Keratinocyte (primary cell): ENCODE results near the gene CDCA7. TPM values are rescaled to one million over a fixed set of nuclear protein-coding genes. Genes with fewer than 3 reads are reported as not detected.

Experiments used
- DNase-seq: peaks from one replicate; pipeline ENCODE4 v3.0.0-alpha.2; 2011; ENCODE audit warnings: low read depth, missing footprints, low spot score
- FAIRE-seq: peaks from 2 replicates; lab custom pipeline; 2011; peaks lifted over from hg19 to GRCh38; lab: Jason Lieb, UNC
- H2AFZ ChIP-seq: 2 replicates; pipeline ENCODE4 v1.6.0; 2012; ENCODE audit warnings: low read length, control low read depth, inconsistent platforms; ENCODE audit not compliant: control insufficient read depth
- H3K27ac ChIP-seq: 2 replicates; pipeline ENCODE4 v1.5.1; 2011; ENCODE audit warnings: low read length; ENCODE audit not compliant: control insufficient read depth, insufficient read depth
- H3K27me3 ChIP-seq: 3 replicates; pipeline ENCODE4 v1.6.0; 2011; ENCODE audit warnings: low read length; ENCODE audit not compliant: control insufficient read depth, insufficient read depth; ENCODE audit errors: extremely low read depth
- H3K36me3 ChIP-seq, 2 experiments: 2 replicates in 1 of 2; 3 replicates in 1 of 2; pipeline ENCODE4 v1.5.1; 2011; ENCODE audit warnings: low read length in 2 of 2, mild to moderate bottlenecking in 1 of 2; ENCODE audit not compliant: control insufficient read depth in 2 of 2, insufficient read depth in 2 of 2; ENCODE audit errors: extremely low read depth in 1 of 2
- H3K4me1 ChIP-seq: 3 replicates; pipeline ENCODE4 v1.5.1; 2011; ENCODE audit warnings: low read length; ENCODE audit not compliant: control insufficient read depth, insufficient read depth; ENCODE audit errors: extremely low read depth
- H3K4me2 ChIP-seq: 3 replicates; pipeline ENCODE4 v1.6.0; 2011; ENCODE audit warnings: low read depth, low read length; ENCODE audit not compliant: control insufficient read depth, insufficient read depth; ENCODE audit errors: extremely low read depth
- H3K4me3 ChIP-seq, 3 experiments: fragments of 200-600 bp in 1 of 3; sonication (generic) in 1 of 3; 2 replicates in 2 of 3; 3 replicates in 1 of 3; pipeline ENCODE4 v1.5.1; 2011 to 2016; ENCODE audit warnings: low read length in 3 of 3, mild to moderate bottlenecking in 3 of 3, control low read depth in 2 of 3, inconsistent platforms in 1 of 3, low read depth in 1 of 3, mixed read lengths in 1 of 3, mixed run types in 1 of 3, moderate library complexity in 1 of 3; ENCODE audit not compliant: control insufficient read depth in 2 of 3, insufficient read depth in 2 of 3; ENCODE audit errors: extremely low read depth in 1 of 3
- H3K79me2 ChIP-seq: 2 replicates; pipeline ENCODE4 v1.6.0; 2012; ENCODE audit warnings: low read length; ENCODE audit not compliant: control insufficient read depth, insufficient read depth
- H3K9ac ChIP-seq: 3 replicates; pipeline ENCODE4 v1.6.0; 2011; ENCODE audit warnings: low read length; ENCODE audit not compliant: control insufficient read depth, insufficient read depth; ENCODE audit errors: extremely low read depth
- H3K9me1 ChIP-seq: 3 replicates; pipeline ENCODE4 v1.6.0; 2011; ENCODE audit warnings: low read length; ENCODE audit not compliant: control insufficient read depth, insufficient read depth; ENCODE audit errors: extremely low read depth
- H3K9me3 ChIP-seq: 2 replicates; pipeline ENCODE4 v1.5.1; 2012; ENCODE audit warnings: low read depth, low read length; ENCODE audit not compliant: control insufficient read depth
- H4K20me1 ChIP-seq: 3 replicates; pipeline ENCODE4 v1.6.0; 2011; ENCODE audit warnings: low read length; ENCODE audit not compliant: control insufficient read depth, insufficient read depth; ENCODE audit errors: extremely low read depth
- EZH2 ChIP-seq: IDR thresholded peaks from one replicate; pipeline ENCODE4 v1.6.1; 2012; ENCODE audit warnings: inconsistent platforms, mild to moderate bottlenecking, low read length, moderate library complexity
- dilution Hi-C: fragments of 300-500 bp; cut with MboI; formaldehyde crosslinking; loops from one replicate; pipeline ENCODE4 v1.7.0; 2020; ENCODE audit warnings: low sequenced_read_pairs; ENCODE audit not compliant: extremely low pct_ligation_motif_present
- polyA plus RNA-seq, 5 experiments: library from polyadenylated mRNA; depleted of rRNA in 3 of 5; stranded (reverse) in 3 of 5; stranded (forward) in 1 of 5; unstranded in 1 of 5; fragments of >200 nt; gene quantifications; 1 replicate in 1 of 5; 2 replicates in 3 of 5; 3 replicates in 1 of 5; pipeline versions ENCODE4 v1.2.1 to v1.2.3, GENCODE V29; 2011 to 2012; ENCODE audit warnings: missing spikeins in 2 of 5, low read depth in 1 of 5, low replicate concordance in 1 of 5
- TF ChIP-seq, protein P1 (sequence below), 3 experiments: IDR thresholded peaks in 1 of 3; conservative IDR thresholded peaks in 1 of 3; optimal IDR thresholded peaks in 1 of 3; 2 replicates in 2 of 3; 3 replicates in 1 of 3; pipeline versions ENCODE3 to v1.5.1; 2011; ENCODE audit warnings: low read length in 3 of 3, mild to moderate bottlenecking in 3 of 3, moderate library complexity in 2 of 3, control low read depth in 1 of 3, inconsistent platforms in 1 of 3; ENCODE audit not compliant: insufficient read depth in 2 of 3; ENCODE audit errors: extremely low read depth in 1 of 3

Gene CDCA7
- polyA plus RNA-seq, 1 donor (not counting 4 experiments of a cell fraction or from before 2014, with no cell fraction given) = 30.9 TPM

DNA sequence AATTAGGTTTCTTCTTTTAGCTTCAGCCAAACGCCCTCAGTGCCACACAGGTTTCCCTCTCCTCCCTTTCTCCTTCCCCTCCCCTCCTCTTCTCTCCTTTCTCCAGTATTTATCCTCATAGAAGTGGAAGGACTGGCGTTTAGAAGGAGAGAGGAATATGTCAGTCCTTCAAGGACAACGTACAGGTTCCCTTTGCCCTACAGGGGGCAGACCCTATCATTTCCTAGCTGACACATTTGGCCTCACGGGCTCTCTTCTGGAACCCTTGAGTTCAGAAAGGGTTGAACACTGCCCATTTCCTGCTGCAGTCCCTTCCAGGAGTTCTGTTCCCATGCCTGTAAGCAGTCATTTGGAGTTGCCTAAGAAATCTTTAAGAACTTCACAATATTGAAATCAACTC, 46.1 kb downstream of the CDCA7 start:
- H3K9me1 ChIP-seq = no peaks in the 10 kb centered on the region
- H3K4me3 ChIP-seq = no peak overlapping the region
- no peak overlapping the region for H2AFZ ChIP-seq
- H3K27me3 ChIP-seq = no peaks in the 10 kb centered on the region
- dilution Hi-C loops = no loop called here
- DNase-seq = no peak
- H3K9ac ChIP-seq = no peak overlapping the region
- H3K4me1 ChIP-seq = peaks cover 9% of the 10 kb centered on the region
- H3K27ac ChIP-seq = no peak overlapping the region
- TF ChIP-seq EZH2 = no peak
- TF ChIP-seq, protein P1, sequence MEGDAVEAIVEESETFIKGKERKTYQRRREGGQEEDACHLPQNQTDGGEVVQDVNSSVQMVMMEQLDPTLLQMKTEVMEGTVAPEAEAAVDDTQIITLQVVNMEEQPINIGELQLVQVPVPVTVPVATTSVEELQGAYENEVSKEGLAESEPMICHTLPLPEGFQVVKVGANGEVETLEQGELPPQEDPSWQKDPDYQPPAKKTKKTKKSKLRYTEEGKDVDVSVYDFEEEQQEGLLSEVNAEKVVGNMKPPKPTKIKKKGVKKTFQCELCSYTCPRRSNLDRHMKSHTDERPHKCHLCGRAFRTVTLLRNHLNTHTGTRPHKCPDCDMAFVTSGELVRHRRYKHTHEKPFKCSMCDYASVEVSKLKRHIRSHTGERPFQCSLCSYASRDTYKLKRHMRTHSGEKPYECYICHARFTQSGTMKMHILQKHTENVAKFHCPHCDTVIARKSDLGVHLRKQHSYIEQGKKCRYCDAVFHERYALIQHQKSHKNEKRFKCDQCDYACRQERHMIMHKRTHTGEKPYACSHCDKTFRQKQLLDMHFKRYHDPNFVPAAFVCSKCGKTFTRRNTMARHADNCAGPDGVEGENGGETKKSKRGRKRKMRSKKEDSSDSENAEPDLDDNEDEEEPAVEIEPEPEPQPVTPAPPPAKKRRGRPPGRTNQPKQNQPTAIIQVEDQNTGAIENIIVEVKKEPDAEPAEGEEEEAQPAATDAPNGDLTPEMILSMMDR (optimal IDR thresholded peaks at IDR 0.05 in 1 of 3, IDR thresholded peaks at IDR 0.05 in 1 of 3, conservative IDR thresholded peaks at IDR 0.05 in 1 of 3; ENCODE audit: extremely low read depth in 1 of 3, insufficient read depth in 2 of 3, low read length in 3 of 3) = peak in 2 of 3 experiments; percentile 35 to 42
- no peak overlapping the region for H3K4me2 ChIP-seq
- no peaks in the 10 kb centered on the region for H3K36me3 ChIP-seq
- H4K20me1 ChIP-seq = no peaks in the 10 kb centered on the region
- FAIRE-seq = no peak
- H3K79me2 ChIP-seq = no peaks in the 10 kb centered on the region
- H3K9me3 ChIP-seq = no peaks in the 10 kb centered on the region

DNA sequence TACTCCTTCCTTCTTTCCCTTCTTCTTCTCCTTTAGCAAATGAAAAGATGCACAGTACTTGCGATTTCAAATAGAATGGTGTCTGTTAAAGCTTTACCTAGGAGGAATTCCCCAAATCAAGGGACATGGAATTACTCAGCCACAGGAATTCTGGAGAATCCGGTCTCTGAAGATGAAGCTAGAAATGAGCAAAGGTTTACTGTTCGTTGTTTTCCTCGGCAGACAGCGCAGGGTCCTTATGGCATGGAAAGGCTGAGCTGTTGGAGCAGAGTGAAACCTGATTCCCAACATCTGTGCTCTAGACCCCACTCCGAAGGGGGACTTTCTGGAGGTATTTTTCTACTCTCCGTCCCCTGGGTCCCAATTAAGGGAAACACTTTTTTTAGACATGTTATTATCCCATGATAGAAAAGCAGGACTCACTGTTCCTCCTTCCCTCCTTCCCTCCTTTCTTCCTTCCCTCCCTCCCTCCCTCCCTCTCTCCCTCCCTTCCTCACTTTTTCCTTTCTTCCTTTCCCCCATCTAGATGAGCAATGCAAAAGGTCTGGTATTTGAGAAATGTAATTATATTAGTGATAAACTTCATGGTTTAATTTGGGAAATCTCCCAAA, 47.1 kb downstream of the CDCA7 start:
- Histone ChIP-seq H2AFZ (peak overlapping the region; percentile 66), H3K9me3 (no peaks in the 10 kb centered on the region), H3K4me1 (peaks cover 11% of the 10 kb centered on the region), H4K20me1 (no peaks in the 10 kb centered on the region), H3K9me1 (no peaks in the 10 kb centered on the region), H3K9ac (no peak overlapping the region), H3K27ac (no peak overlapping the region), H3K27me3 (no peaks in the 10 kb centered on the region), H3K4me3 (peak overlapping the region in 2 of 3 experiments; percentile 30 to 54), H3K79me2 (no peaks in the 10 kb centered on the region), H3K36me3 (no peaks in the 10 kb centered on the region), H3K4me2 (peak overlapping the region; percentile 63)
- FAIRE-seq (peak; percentile 71), DNase-seq (no peak)
- dilution Hi-C loops = no loop called here
- TF ChIP-seq EZH2 = no peak
- TF ChIP-seq, protein P1 (optimal IDR thresholded peaks at IDR 0.05 in 1 of 3, IDR thresholded peaks at IDR 0.05 in 1 of 3, conservative IDR thresholded peaks at IDR 0.05 in 1 of 3; ENCODE audit: extremely low read depth in 1 of 3, insufficient read depth in 2 of 3, low read length in 3 of 3) = no peak
